IMR-90 (cell line): Measurements from ENCODE around the gene DPPA2. TPM values are rescaled to one million over a fixed set of nuclear protein-coding genes. Genes with fewer than 3 reads are reported as not detected.

ENCODE experiments used
- ATAC-seq: fragments of 200-7000 bp; cut with Tn5 transposase; 2 replicates; pipeline ENCODE4 v1.9.1; 2020; ENCODE audit warnings: low read depth, mild to moderate bottlenecking, moderate library complexity
- BruUV-seq: library from RNA; stranded (reverse); fragments of 400-500 nt; replicated peaks from 2 replicates; lab custom pipeline; 2021; lab: Mats Ljungman, UMichigan
- CTCF ChIA-PET: fragments of 300-600 bp; formaldehyde crosslinking; extraction: SDS; loops from one replicate; lab custom pipeline; 2021; ENCODE audit warnings: antibody characterized with exemption; lab: Yijun Ruan, JAX
- POLR2A ChIA-PET: fragments of 300-600 bp; sonication (Branson Sonifier 250); formaldehyde crosslinking; loops from one replicate; lab custom pipeline; 2022; ENCODE audit warnings: antibody characterized with exemption; ENCODE audit not compliant: unreplicated experiment; lab: Charles Lee
- DNase-seq: peaks from one replicate; pipeline ENCODE4 v3.0.0; 2013
- H2AFZ ChIP-seq: replicated peaks from 2 replicates; pipeline ENCODE3; 2013; ENCODE audit warnings: low read length, mild to moderate bottlenecking; ENCODE audit not compliant: poor library complexity
- H2AK5ac ChIP-seq: 2 replicates; pipeline ENCODE4 v1.6.1; 2013; ENCODE audit warnings: low read depth, low read length, inconsistent platforms
- H2AK9ac ChIP-seq: replicated peaks from 2 replicates; pipeline ENCODE3; 2013; ENCODE audit warnings: mild to moderate bottlenecking, low read depth, low read length, moderate library complexity; ENCODE audit not compliant: poor library complexity
- H2BK120ac ChIP-seq: 2 replicates; pipeline ENCODE4 v1.6.1; 2013; ENCODE audit warnings: low read depth, low read length, inconsistent platforms
- H2BK15ac ChIP-seq: 3 replicates; pipeline ENCODE4 v1.6.1; 2013; ENCODE audit warnings: low read depth, low read length, inconsistent platforms
- H2BK20ac ChIP-seq: 2 replicates; pipeline ENCODE4 v1.6.1; 2013; ENCODE audit warnings: low read depth, mild to moderate bottlenecking, inconsistent platforms, low read length, moderate library complexity
- H2BK5ac ChIP-seq: 2 replicates; pipeline ENCODE4 v1.6.1; 2013; ENCODE audit warnings: mild to moderate bottlenecking, low read depth, low read length, inconsistent platforms; ENCODE audit not compliant: poor library complexity, severe bottlenecking
- H3K14ac ChIP-seq: replicated peaks from 2 replicates; pipeline ENCODE4 v1.6.1; 2013; ENCODE audit warnings: low read depth, low read length, inconsistent platforms
- H3K18ac ChIP-seq: 2 replicates; pipeline ENCODE4 v1.6.1; 2013; ENCODE audit warnings: low read depth, low read length, control low read depth
- H3K23ac ChIP-seq: 2 replicates; pipeline ENCODE4 v1.6.1; 2013; ENCODE audit warnings: low read depth, low read length, inconsistent platforms
- H3K27ac ChIP-seq: 2 replicates; pipeline ENCODE4 v1.5.1; 2013; ENCODE audit warnings: mild to moderate bottlenecking, control low read depth, low read length; ENCODE audit not compliant: insufficient read depth
- H3K27me3 ChIP-seq: 2 replicates; pipeline ENCODE4 v1.6.1; 2013; ENCODE audit warnings: low read length; ENCODE audit not compliant: control insufficient read depth, insufficient read depth
- H3K36me3 ChIP-seq: 2 replicates; pipeline ENCODE4 v1.6.1; 2013; ENCODE audit warnings: low read length, mixed read lengths; ENCODE audit not compliant: control insufficient read depth, insufficient read depth
- H3K4ac ChIP-seq: 2 replicates; pipeline ENCODE4 v1.6.1; 2013; ENCODE audit warnings: low read depth, low read length, inconsistent platforms
- H3K4me1 ChIP-seq: 2 replicates; pipeline ENCODE4 v1.6.1; 2013; ENCODE audit warnings: low read length, mixed read lengths; ENCODE audit not compliant: control insufficient read depth, insufficient read depth
- H3K4me2 ChIP-seq: 2 replicates; pipeline ENCODE4 v1.6.1; 2013; ENCODE audit warnings: low read depth, mild to moderate bottlenecking, control low read depth, low read length, moderate library complexity
- H3K4me3 ChIP-seq: 2 replicates; pipeline ENCODE4 v1.5.1; 2013; ENCODE audit warnings: low read depth, mild to moderate bottlenecking, control low read depth, low read length, moderate library complexity; ENCODE audit not compliant: insufficient read depth
- H3K56ac ChIP-seq: 2 replicates; pipeline ENCODE4 v1.6.1; 2013; ENCODE audit warnings: low read length, inconsistent platforms; ENCODE audit not compliant: insufficient read depth; ENCODE audit errors: extremely low read depth
- H3K79me1 ChIP-seq, 2 experiments: 2 replicates each; pipeline ENCODE4 v1.6.1; 2013; ENCODE audit warnings: low read length in 2 of 2, inconsistent platforms in 1 of 2, low read depth in 1 of 2
- H3K9ac ChIP-seq: 2 replicates; pipeline ENCODE4 v1.6.1; 2013; ENCODE audit warnings: low read depth, low read length, control low read depth
- H3K9me1 ChIP-seq: 2 replicates; pipeline ENCODE4 v1.6.1; 2013; ENCODE audit warnings: low read length, inconsistent platforms; ENCODE audit not compliant: insufficient read depth
- H3K9me3 ChIP-seq: 2 replicates; pipeline ENCODE4 v1.6.1; 2013; ENCODE audit warnings: low read length; ENCODE audit not compliant: control insufficient read depth, insufficient read depth
- H4K20me1 ChIP-seq: 2 replicates; pipeline ENCODE4 v1.6.1; 2013; ENCODE audit warnings: low read length, inconsistent platforms; ENCODE audit not compliant: insufficient read depth
- H4K5ac ChIP-seq: 2 replicates; pipeline ENCODE4 v1.6.1; 2013; ENCODE audit warnings: mild to moderate bottlenecking, low read depth, low read length, control low read depth
- H4K8ac ChIP-seq, 2 experiments: 2 replicates each; pipeline ENCODE4 v1.6.1; 2013; ENCODE audit warnings: low read depth in 2 of 2, low read length in 2 of 2, control low read depth in 1 of 2, inconsistent platforms in 1 of 2
- H4K91ac ChIP-seq: 2 replicates; pipeline ENCODE4 v1.6.1; 2013; ENCODE audit warnings: low read depth, low read length, inconsistent platforms; ENCODE audit not compliant: insufficient read depth
- FOS ChIP-seq: fragments of 150-350 bp; IDR thresholded peaks from 2 replicates; pipeline ENCODE4 v1.6.1; 2016; ENCODE audit warnings: low read depth, low read length
- MAFK ChIP-seq: IDR thresholded peaks from 2 replicates; pipeline ENCODE4 v1.6.1; 2012; ENCODE audit warnings: low read depth, low read length, improper control_type of control experiment
- MAZ ChIP-seq: IDR thresholded peaks from 2 replicates; pipeline ENCODE4 v1.6.1; 2012; ENCODE audit warnings: low read depth, mild to moderate bottlenecking, low read length, improper control_type of control experiment, moderate library complexity, borderline replicate concordance
- NFE2L2 ChIP-seq: fragments of 150-350 bp; IDR thresholded peaks from 2 replicates; pipeline ENCODE4 v1.6.1; 2016; ENCODE audit warnings: low read depth, mild to moderate bottlenecking, low read length
- RAD21 ChIP-seq: IDR thresholded peaks from 2 replicates; pipeline ENCODE4 v1.6.1; 2012; ENCODE audit warnings: low read length, improper control_type of control experiment
- RCOR1 ChIP-seq: IDR thresholded peaks from 2 replicates; pipeline ENCODE4 v1.6.1; 2012; ENCODE audit warnings: mild to moderate bottlenecking, low read length, improper control_type of control experiment; ENCODE audit not compliant: insufficient replicate concordance
- RFX5 ChIP-seq: IDR thresholded peaks from 2 replicates; pipeline ENCODE4 v1.8.0; 2012; ENCODE audit warnings: low read depth, mild to moderate bottlenecking, low read length, moderate library complexity
- SMC3 ChIP-seq: fragments of 150-350 bp; IDR thresholded peaks from 2 replicates; pipeline ENCODE4 v1.6.1; 2016; ENCODE audit warnings: low read depth, mild to moderate bottlenecking, antibody characterized with exemption, low read length, moderate library complexity
- WGBS, 2 experiments: methylation state at CpG; one replicate each; pipeline versions ENCODE4 v1.1.5 to v1.1.7; 2013; ENCODE audit warnings: missing lambda C conversion rate in 2 of 2; ENCODE audit not compliant: insufficient read length in 1 of 2; ENCODE audit errors: extremely low coverage in 2 of 2; 5-methylcytosine and 5-hydroxymethylcytosine counted together
- dilution Hi-C: fragments of 300-500 bp; cut with HindIII; formaldehyde crosslinking; loops from one replicate; pipeline ENCODE4 v1.14.3; 2018; ENCODE audit warnings: low sequenced_read_pairs; ENCODE audit not compliant: unreplicated experiment
- in situ Hi-C: fragments of 300-500 bp; cut with MboI; formaldehyde crosslinking; loops from 3 replicates; pipeline ENCODE4 v1.14.3; 2019; ENCODE audit warnings: low sequenced_read_pairs, inconsistent platforms, mixed read lengths
- intact Hi-C: fragments of 100-400 bp; cut with micrococcal nuclease; formaldehyde crosslinking; loops from 2 replicates; pipeline ENCODE4 v1.10.0; 2022
- polyA plus RNA-seq, 3 experiments: library from polyadenylated mRNA; depleted of rRNA; stranded (reverse); fragments of >200 nt; gene quantifications; 2 replicates each; pipeline ENCODE4 v1.2.3, GENCODE V29; 2012; ENCODE audit warnings: low replicate concordance in 1 of 3
- total RNA-seq: library from RNA; depleted of rRNA; stranded (reverse); fragments of >200 nt; gene quantifications from 2 replicates; pipeline ENCODE4 v1.2.3, GENCODE V29; 2012

The DPPA2 gene
- total and polyA plus RNA-seq, 2 of the 4 experiments (the other 2 are of a cell fraction), result not detected

GRCh38 chr3:109355625-109356441, 39.5 kb upstream of the DPPA2 start (continued):
- no peak for TF ChIP-seq NFE2L2

- H4K20me1 ChIP-seq, result no peaks in the 10 kb centered on the region
- H4K8ac ChIP-seq, result no peak overlapping the region
- no peak overlapping the region for H2BK5ac ChIP-seq
- H3K4ac ChIP-seq, result no peak overlapping the region
- H4K5ac ChIP-seq, result no peak overlapping the region
- H3K9me3 ChIP-seq, result peaks cover 4% of the 10 kb centered on the region
- no peak overlapping the region for H2BK15ac ChIP-seq
- BruUV-seq, result no TSS peak
- no peak overlapping the region for H2BK120ac ChIP-seq
- no peak overlapping the region for H2AK5ac ChIP-seq
- H2BK20ac ChIP-seq, result no peak overlapping the region
- intact Hi-C loops (no loop called here), in situ Hi-C loops (no loop called here), dilution Hi-C loops (no loop called here)
- H4K91ac ChIP-seq, result no peak overlapping the region
- H3K4me1 ChIP-seq, result no peaks in the 10 kb centered on the region
- ChIA-PET POLR2A (no interaction called here), CTCF (no interaction called here)
- H2AFZ ChIP-seq, result no peak overlapping the region
- H2AK9ac ChIP-seq, result no peak overlapping the region
- H3K9ac ChIP-seq, result no peak overlapping the region
- no peaks in the 10 kb centered on the region for H3K79me1 ChIP-seq
- H3K9me1 ChIP-seq, result no peaks in the 10 kb centered on the region
- DNase-seq (no peak), ATAC-seq (no peak)
- H3K23ac ChIP-seq, result no peak overlapping the region
- no peak overlapping the region for H3K18ac ChIP-seq
- no peak overlapping the region for H3K27ac ChIP-seq
- no peaks in the 10 kb centered on the region for H3K27me3 ChIP-seq
- H3K4me3 ChIP-seq, result no peak overlapping the region
- no peak overlapping the region for H3K4me2 ChIP-seq
- H3K14ac ChIP-seq, result no peak overlapping the region
- H3K36me3 ChIP-seq, result no peaks in the 10 kb centered on the region
- TF ChIP-seq SMC3 (no peak), RCOR1 (no peak), MAFK (no peak), MAZ (no peak), RFX5 (no peak), RAD21 (no peak), FOS (no peak)
- no peak overlapping the region for H3K56ac ChIP-seq
- no CpG with 5 or more reads among the region's 2 CpGs for WGBS, 2 experiments
Observed at GRCh38 chr3:109353057-109353456, 36.7 kb upstream of the DPPA2 start.
